ENCODE measurements around the gene CYB5R4. TPM values are rescaled to one million over a fixed set of nuclear protein-coding genes. Genes with fewer than 3 reads are reported as not detected.
"Not testable (repeated sequence)": the region's sequence is repeated elsewhere in the genome, so short reads cannot be mapped to it uniquely, and the experiment has no call there.

The CYB5R4 gene
- total RNA-seq, 2 experiments from 2014 or later: 36.0 to 36.1 TPM

DNA sequence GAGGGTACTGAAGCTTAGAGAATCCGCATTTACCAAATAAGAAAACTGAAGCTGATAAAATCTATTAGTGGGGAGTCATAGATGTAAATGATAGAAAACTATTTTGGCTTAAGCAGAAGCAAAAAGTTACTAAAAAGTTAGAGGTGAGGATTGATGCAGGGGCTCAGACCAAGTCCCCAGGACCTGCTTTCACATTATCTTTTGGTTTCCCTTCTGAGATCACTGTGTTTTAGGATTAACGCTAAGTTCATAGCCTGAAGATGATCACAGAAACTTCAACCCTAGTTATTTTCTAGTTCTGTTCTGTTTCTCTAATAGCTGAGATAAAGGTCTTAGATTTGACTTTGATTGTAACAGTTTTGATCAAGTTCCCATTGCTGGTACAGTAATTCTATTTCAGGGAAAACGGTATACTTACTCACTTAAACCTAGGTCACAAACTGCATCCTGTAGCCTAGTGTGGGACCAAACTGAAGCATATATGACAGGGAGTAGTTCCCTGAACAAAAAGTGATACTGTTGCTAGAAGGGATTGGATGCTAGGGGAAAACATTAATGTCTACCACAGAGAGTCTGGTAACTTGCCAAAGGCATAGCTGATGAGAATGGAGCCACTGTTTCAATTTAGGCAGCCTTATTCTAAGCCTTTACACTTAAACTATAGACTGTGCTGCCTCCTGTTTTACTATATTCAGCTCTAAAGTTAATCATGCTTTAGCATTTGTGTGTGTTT lies 13.1 kb downstream of the CYB5R4 start:
- Mint-ChIP-seq H3K27ac (no peak overlapping the region), H3K9me3 (peaks cover 10% of the 10 kb centered on the region), H3K27me3 (no peaks in the 10 kb centered on the region), H3K36me3 (ENCODE audit: low read depth) (peaks cover 34% of the 10 kb centered on the region), H3K4me3 (no peak overlapping the region), H3K4me1 (peaks cover 12% of the 10 kb centered on the region)
- POLR2A ChIA-PET: no interaction called here
- DNase-seq: no peak
- CTCF ChIA-PET: interaction anchor here (1.6 kb wide), 1 partner anchor 13 kb away, joined by 7 read pairs; the partner anchor contains the start of gene CYB5R4

GRCh38 chr6:83873869-83874268 lies 14.4 kb downstream of the CYB5R4 start:
- ChIA-PET POLR2A (no interaction called here), CTCF (no interaction called here)
- Mint-ChIP-seq H3K4me3 (no peak overlapping the region), H3K4me1 (peaks cover 12% of the 10 kb centered on the region), H3K36me3 (ENCODE audit: low read depth) (peaks cover 20% of the 10 kb centered on the region), H3K27ac (no peak overlapping the region), H3K9me3 (peaks cover 2% of the 10 kb centered on the region), H3K27me3 (no peaks in the 10 kb centered on the region)
- DNase-seq: no peak

- no peak overlapping the region for H3K27ac Mint-ChIP-seq
- H3K27me3 Mint-ChIP-seq: no peaks in the 10 kb centered on the region
- CTCF ChIA-PET: no interaction called here
- peaks cover 10% of the 10 kb centered on the region for H3K36me3 Mint-ChIP-seq (ENCODE audit: low read depth)
- peaks cover 13% of the 10 kb centered on the region for H3K4me1 Mint-ChIP-seq
- POLR2A ChIA-PET: no interaction called here
- peaks cover 2% of the 10 kb centered on the region for H3K9me3 Mint-ChIP-seq
- H3K4me3 Mint-ChIP-seq: no peak overlapping the region
- DNase-seq: no peak
Observed at GRCh38 chr6:83875843-83876242, 16.4 kb downstream of the CYB5R4 start.

- H3K36me3 Mint-ChIP-seq (ENCODE audit: low read depth): peaks cover 2% of the 10 kb centered on the region
- H3K9me3 Mint-ChIP-seq: peaks cover 2% of the 10 kb centered on the region
- no peak for DNase-seq
- ChIA-PET POLR2A (no interaction called here), CTCF (interaction anchor here (1.1 kb wide), 1 partner anchor 349 kb away, joined by 3 read pairs; the partner anchor contains the start of gene CEP162)
- peaks cover 6% of the 10 kb centered on the region for H3K4me1 Mint-ChIP-seq
- no peaks in the 10 kb centered on the region for H3K27me3 Mint-ChIP-seq
- no peak overlapping the region for H3K4me3 Mint-ChIP-seq
- H3K27ac Mint-ChIP-seq: no peak overlapping the region
Observed at GRCh38 chr6:83878902-83879644, 19.6 kb downstream of the CYB5R4 start.

- DNase-seq: no peak
- Mint-ChIP-seq H3K27ac (no peak overlapping the region), H3K27me3 (no peaks in the 10 kb centered on the region), H3K4me3 (no peak overlapping the region), H3K4me1 (peaks cover 6% of the 10 kb centered on the region), H3K9me3 (no peaks in the 10 kb centered on the region), H3K36me3 (ENCODE audit: low read depth) (peaks cover 2% of the 10 kb centered on the region)
- ChIA-PET POLR2A (no interaction called here), CTCF (interaction anchor here (1.0 to 1.1 kb wide), 2 partner anchors 21 to 348 kb away, joined by 3 read pairs; partner anchors contain the start of genes CEP162 and CYB5R4)
Observed at GRCh38 chr6:83879746-83880145, 20.3 kb downstream of the CYB5R4 start.

DNA sequence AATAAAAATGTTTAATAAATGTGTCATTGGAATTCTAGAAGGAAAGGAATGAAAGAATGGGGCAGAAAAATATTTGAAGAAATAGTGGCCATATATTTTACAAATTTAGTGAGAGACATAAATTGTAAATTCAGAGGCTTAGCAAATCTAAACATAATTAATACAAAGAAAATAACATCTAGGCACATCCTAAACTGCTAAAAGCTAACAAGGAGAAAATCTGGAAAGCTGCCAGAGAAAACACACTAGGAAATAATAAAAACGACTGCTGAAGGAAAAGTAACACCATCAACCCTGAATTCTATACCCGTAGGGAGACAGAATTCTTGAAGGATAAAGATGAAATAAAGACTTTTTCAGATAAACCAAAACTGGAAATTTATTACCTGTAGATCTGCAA lies 23.8 kb downstream of the CYB5R4 start:
- no peak overlapping the region for H3K27ac Mint-ChIP-seq
- no peak for DNase-seq
- no peaks in the 10 kb centered on the region for H3K9me3 Mint-ChIP-seq
- no peak overlapping the region for H3K4me3 Mint-ChIP-seq
- no peaks in the 10 kb centered on the region for H3K36me3 Mint-ChIP-seq (ENCODE audit: low read depth)
- H3K4me1 Mint-ChIP-seq: peaks cover 6% of the 10 kb centered on the region
- no peaks in the 10 kb centered on the region for H3K27me3 Mint-ChIP-seq
- ChIA-PET POLR2A (no interaction called here), CTCF (interaction anchor here (0.7 kb wide), 2 partner anchors 343 to 345 kb away, joined by 3 read pairs; partner anchors contain the start of gene CEP162)

GRCh38 chr6:83884523-83884922 lies 25.0 kb downstream of the CYB5R4 start:
- Mint-ChIP-seq H3K4me3 (no peak overlapping the region), H3K27me3 (no peaks in the 10 kb centered on the region), H3K27ac (no peak overlapping the region), H3K4me1 (peaks cover 6% of the 10 kb centered on the region), H3K9me3 (no peaks in the 10 kb centered on the region), H3K36me3 (ENCODE audit: low read depth) (no peaks in the 10 kb centered on the region)
- POLR2A ChIA-PET: no interaction called here
- CTCF ChIA-PET: interaction anchor here (0.6 to 3.4 kb wide), 5 partner anchors 25 to 1438 kb away, joined by 3 to 15 read pairs (median 3); partner anchors contain the start of genes CEP162 and CYB5R4
- no peak for DNase-seq

DNA sequence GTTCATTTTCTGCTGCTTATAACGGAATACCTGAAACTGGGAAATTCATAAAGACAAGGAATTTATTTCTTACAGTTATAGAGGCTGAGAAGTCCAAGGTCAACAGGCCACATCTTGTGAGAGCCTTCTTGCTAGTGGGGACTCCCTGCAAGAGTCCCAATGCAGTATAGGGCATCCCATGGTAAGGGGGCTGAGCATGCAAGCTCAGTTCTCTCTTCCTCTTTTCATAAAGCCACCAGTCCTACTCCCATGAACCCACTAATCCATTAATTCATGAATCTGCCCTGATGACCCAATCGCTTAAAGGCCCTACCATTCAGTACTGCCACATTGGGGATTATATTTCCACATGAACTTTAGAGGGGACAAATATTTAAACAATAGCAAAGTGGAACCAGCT lies 26.5 kb downstream of the CYB5R4 start:
- Mint-ChIP-seq H3K27ac (no peak overlapping the region), H3K4me3 (no peak overlapping the region), H3K36me3 (ENCODE audit: low read depth) (no peaks in the 10 kb centered on the region), H3K9me3 (no peaks in the 10 kb centered on the region), H3K27me3 (no peaks in the 10 kb centered on the region), H3K4me1 (peaks cover 4% of the 10 kb centered on the region)
- ChIA-PET CTCF (interaction anchor here (1.4 to 3.4 kb wide), 2 partner anchors 335 to 342 kb away, joined by 8 to 15 read pairs; partner anchors contain the start of gene CEP162), POLR2A (no interaction called here)
- no peak for DNase-seq

- DNase-seq: no peak
- CTCF ChIA-PET: interaction anchor here (1.3 to 1.4 kb wide), 2 partner anchors 338 to 1434 kb away, joined by 3 to 4 read pairs; partner anchors contain the start of gene CEP162
- Mint-ChIP-seq H3K27me3 (no peaks in the 10 kb centered on the region), H3K9me3 (no peaks in the 10 kb centered on the region), H3K27ac (no peak overlapping the region), H3K36me3 (ENCODE audit: low read depth) (no peaks in the 10 kb centered on the region), H3K4me3 (no peak overlapping the region), H3K4me1 (peaks cover under 1% of the 10 kb centered on the region)
- POLR2A ChIA-PET: no interaction called here
Observed at GRCh38 chr6:83889621-83890020, 30.1 kb downstream of the CYB5R4 start.

- Mint-ChIP-seq H3K4me1 (no peaks in the 10 kb centered on the region), H3K9me3 (no peaks in the 10 kb centered on the region), H3K4me3 (no peak overlapping the region), H3K27me3 (no peaks in the 10 kb centered on the region), H3K27ac (no peak overlapping the region), H3K36me3 (ENCODE audit: low read depth) (no peaks in the 10 kb centered on the region)
- CTCF ChIA-PET: no interaction called here
- POLR2A ChIA-PET: no interaction called here
- DNase-seq: no peak
Observed at GRCh38 chr6:83890520-83890919, 31.0 kb downstream of the CYB5R4 start.

GRCh38 chr6:83891586-83891985 lies 32.1 kb downstream of the CYB5R4 start:
- Mint-ChIP-seq H3K36me3 (ENCODE audit: low read depth) (peaks cover 4% of the 10 kb centered on the region), H3K4me1 (no peaks in the 10 kb centered on the region), H3K27ac (no peak overlapping the region), H3K4me3 (no peak overlapping the region), H3K9me3 (no peaks in the 10 kb centered on the region), H3K27me3 (no peaks in the 10 kb centered on the region)
- CTCF ChIA-PET: no interaction called here
- DNase-seq: no peak
- POLR2A ChIA-PET: no interaction called here

DNA sequence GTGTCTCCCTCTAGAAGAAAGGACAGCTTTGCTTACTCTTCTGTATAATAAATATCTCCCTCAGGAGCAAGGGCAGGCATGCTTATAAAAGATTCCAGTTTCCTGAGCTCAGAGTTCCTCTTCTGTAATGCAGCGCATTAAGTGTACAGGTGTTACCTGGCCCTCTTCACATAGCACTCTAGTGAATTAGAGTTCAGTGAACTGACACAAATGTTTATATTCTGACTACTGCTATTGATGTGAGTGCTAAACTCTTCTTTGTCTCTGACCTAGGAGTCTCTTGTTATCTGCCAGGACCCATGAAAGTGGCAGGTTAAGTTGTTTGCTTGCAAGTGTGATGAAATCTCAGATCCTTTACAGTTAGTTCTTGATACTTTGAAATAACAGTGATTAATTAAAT lies 33.5 kb downstream of the CYB5R4 start:
- no peak for DNase-seq
- Mint-ChIP-seq H3K9me3 (no peaks in the 10 kb centered on the region), H3K27me3 (no peaks in the 10 kb centered on the region), H3K4me1 (no peaks in the 10 kb centered on the region), H3K27ac (no peak overlapping the region), H3K4me3 (no peak overlapping the region), H3K36me3 (ENCODE audit: low read depth) (peaks cover 11% of the 10 kb centered on the region)
- ChIA-PET CTCF (no interaction called here), POLR2A (no interaction called here)

DNA sequence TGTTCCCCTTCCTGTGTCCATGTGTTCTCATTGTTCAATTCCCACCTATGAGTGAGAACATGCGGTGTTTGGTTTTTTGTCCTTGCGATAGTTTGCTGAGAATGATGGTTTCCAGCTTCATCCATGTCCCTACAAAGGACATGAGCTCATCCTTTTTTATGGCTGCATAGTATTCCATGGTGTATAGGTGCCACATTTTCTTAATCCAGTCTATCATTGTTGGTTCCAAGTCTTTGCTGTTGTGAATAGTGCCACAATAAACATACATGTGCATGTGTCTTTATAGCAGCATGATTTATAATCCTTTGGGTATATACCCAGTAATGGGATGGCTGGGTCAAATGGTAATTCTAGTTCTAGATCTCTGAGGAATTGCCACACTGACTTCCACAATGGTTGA lies 37.6 kb downstream of the CYB5R4 start:
- peaks cover 11% of the 10 kb centered on the region for H3K36me3 Mint-ChIP-seq (ENCODE audit: low read depth)
- POLR2A ChIA-PET, H3K4me3 Mint-ChIP-seq, H3K27ac Mint-ChIP-seq, H3K4me1 Mint-ChIP-seq, DNase-seq, H3K9me3 Mint-ChIP-seq, H3K27me3 Mint-ChIP-seq, CTCF ChIA-PET: not testable (repeated sequence)

Data from activated CD4-positive, alpha-beta memory T cell treated with anti-CD3 and anti-CD28 coated beads, Interleukin-2, amount 10 ng/mL, durations not matched to agents 7 days and 5 days (primary cell).